Umbilical cord (tissue), 2 donors: ENCODE results near the gene SLC6A20. TPM values are rescaled to one million over a fixed set of nuclear protein-coding genes. Genes with fewer than 3 reads are reported as not detected.

ENCODE experiments used
- DNase-seq: peaks from one replicate; pipeline ENCODE4 v3.0.0-alpha.2; 2015; ENCODE audit warnings: low spot score
- total RNA-seq: library from RNA; depleted of rRNA; stranded (reverse); fragments of >200 nt; gene quantifications from one replicate; pipeline ENCODE4 v1.2.3, GENCODE V29; 2014; ENCODE audit warnings: low replicate concordance; ENCODE audit not compliant: insufficient read depth

The SLC6A20 gene
- total RNA-seq, 1 donor from 2014 or later: 2.9 TPM

GRCh38 chr3:45802146-45802545, 5.8 kb upstream of the SLC6A20 start:
- DNase-seq: no peak

GRCh38 chr3:45800611-45801010, 4.3 kb upstream of the SLC6A20 start:
- no peak for DNase-seq

- no peak for DNase-seq
Measured at GRCh38 chr3:45799586-45799985, 3.2 kb upstream of the SLC6A20 start.

- no peak for DNase-seq
Measured at GRCh38 chr3:45798034-45798433, 1.7 kb upstream of the SLC6A20 start.

- DNase-seq: no peak
Measured at GRCh38 chr3:45796902-45797637, 734 bp upstream of the SLC6A20 start.

GRCh38 chr3:45795509-45795881, 841 bp downstream of the SLC6A20 start:
- no peak for DNase-seq

- DNase-seq: no peak
Measured at GRCh38 chr3:45794660-45795059, 1.7 kb downstream of the SLC6A20 start.

GRCh38 chr3:45794177-45794560, 2.2 kb downstream of the SLC6A20 start:
- no peak for DNase-seq

GRCh38 chr3:45793482-45794176, 2.7 kb downstream of the SLC6A20 start:
- DNase-seq: no peak

- DNase-seq: no peak
Measured at GRCh38 chr3:45792516-45793172, 3.7 kb downstream of the SLC6A20 start.

- DNase-seq: no peak
Measured at GRCh38 chr3:45792036-45792435, 4.3 kb downstream of the SLC6A20 start.

GRCh38 chr3:45790596-45790995, 5.7 kb downstream of the SLC6A20 start:
- no peak for DNase-seq

GRCh38 chr3:45789235-45789812, 7.0 kb downstream of the SLC6A20 start:
- no peak for DNase-seq

- DNase-seq: no peak
Measured at GRCh38 chr3:45787551-45787950, 8.8 kb downstream of the SLC6A20 start.

- DNase-seq: no peak
Measured at GRCh38 chr3:45786801-45787495, 9.4 kb downstream of the SLC6A20 start.

- DNase-seq: no peak
Measured at GRCh38 chr3:45785605-45786150, 10.7 kb downstream of the SLC6A20 start.

- DNase-seq: no peak
Measured at GRCh38 chr3:45783667-45784066, 12.7 kb downstream of the SLC6A20 start.

- no peak for DNase-seq
Measured at GRCh38 chr3:45782381-45782780, 14.0 kb downstream of the SLC6A20 start.

- DNase-seq: no peak
Measured at GRCh38 chr3:45781841-45782240, 14.5 kb downstream of the SLC6A20 start.

GRCh38 chr3:45781271-45781670, 15.1 kb downstream of the SLC6A20 start:
- DNase-seq: no peak
